Body of pancreas (tissue), 4 donors: Measurements from ENCODE around the gene TUBA8.

Experiments used
- CTCF ChIP-seq, 7 experiments: fragments of 450-650 bp in 4 of 7; fragments of 200-600 bp in 3 of 7; sonication (generic) in 3 of 7; IDR thresholded peaks; one replicate each; pipeline ENCODE4 v1.5.1; 2016 to 2019; ENCODE audit warnings: antibody characterized with exemption in 7 of 7
- POLR2A ChIP-seq, 3 donors: fragments of 450-650 bp; IDR thresholded peaks; one replicate each; pipeline ENCODE4 v1.6.1; 2016; ENCODE audit warnings: antibody characterized with exemption in 3 of 3, mild to moderate bottlenecking in 2 of 3

GRCh38 chr22:18108187-18108586 is 2.4 kb upstream of the TUBA8 start:
- TF ChIP-seq CTCF (IDR thresholded peaks at IDR 0.05) = no peak
- no peak for TF ChIP-seq POLR2A (IDR thresholded peaks at IDR 0.05)
